HEK293 (cell line): Measurements from ENCODE around the gene CNOT11.

Source experiments
- CTCF ChIA-PET: fragments of 350-600 bp; formaldehyde crosslinking; extraction: SDS; loops from one replicate; lab custom pipeline; 2021; ENCODE audit warnings: antibody characterized with exemption; lab: Yijun Ruan, JAX
- POLR2A ChIA-PET: fragments of 300-600 bp; formaldehyde crosslinking; extraction: SDS; loops from one replicate; lab custom pipeline; 2020; ENCODE audit warnings: antibody characterized with exemption, inconsistent platforms; lab: Yijun Ruan, JAX
- H3K27ac ChIP-seq: fragments of 200-500 bp; sonication (Bioruptor generic); 2 replicates; pipeline ENCODE4 v1.5.1; 2014; ENCODE audit warnings: low read depth, low read length, control low read depth, inconsistent platforms; ENCODE audit errors: extremely low read depth
- H3K36me3 ChIP-seq, 2 experiments: fragments of 200-500 bp in 1 of 2; sonication (Bioruptor generic) in 1 of 2; 1 replicate in 1 of 2; 2 replicates in 1 of 2; pipeline ENCODE4 v1.5.1; 2014 to 2017; ENCODE audit warnings: inconsistent platforms in 2 of 2, low read length in 2 of 2; ENCODE audit not compliant: control insufficient read depth in 2 of 2, insufficient read depth in 1 of 2
- H3K4me1 ChIP-seq: fragments of 200-500 bp; sonication (Bioruptor generic); 2 replicates; pipeline ENCODE4 v1.5.1; 2014; ENCODE audit warnings: mild to moderate bottlenecking, low read length, inconsistent platforms; ENCODE audit not compliant: control insufficient read depth, insufficient read depth
- H3K4me3 ChIP-seq: 2 replicates; pipeline ENCODE4 v1.5.1; 2011; ENCODE audit warnings: low read depth, mild to moderate bottlenecking, control low read depth, low read length, moderate library complexity
- H3K9me3 ChIP-seq: fragments of 200-500 bp; sonication (Bioruptor generic); 2 replicates; pipeline ENCODE4 v1.5.1; 2014; ENCODE audit warnings: low read depth, low read length, inconsistent platforms; ENCODE audit not compliant: control insufficient read depth, insufficient read depth
- CTCF ChIP-seq: fragments of 450-650 bp; formaldehyde crosslinking; IDR thresholded peaks from 2 replicates; pipeline ENCODE4 v1.5.1; 2016; ENCODE audit warnings: missing biosample characterization, missing genetic modification characterization
- GLI4 ChIP-seq: fragments of 450-650 bp; formaldehyde crosslinking; IDR thresholded peaks from 2 replicates; pipeline ENCODE4 v1.5.1; 2016; ENCODE audit warnings: missing biosample characterization, missing genetic modification characterization
- SP2 ChIP-seq: fragments of 450-650 bp; formaldehyde crosslinking; IDR thresholded peaks from 2 replicates; pipeline ENCODE4 v1.5.1; 2016; ENCODE audit warnings: missing biosample characterization, missing genetic modification characterization
- YY2 ChIP-seq: fragments of 450-650 bp; formaldehyde crosslinking; IDR thresholded peaks from 2 replicates; pipeline ENCODE4 v1.5.1; 2016; ENCODE audit warnings: missing biosample characterization, missing genetic modification characterization
- ZBTB11 ChIP-seq: fragments of 450-650 bp; formaldehyde crosslinking; conservative IDR thresholded peaks from 2 replicates; pipeline ENCODE4 v1.5.1; 2016; ENCODE audit warnings: low read depth, missing biosample characterization, missing genetic modification characterization
- ZNF133 ChIP-seq: fragments of 450-650 bp; formaldehyde crosslinking; IDR thresholded peaks from 2 replicates; pipeline ENCODE4 v1.5.1; 2016; ENCODE audit warnings: missing biosample characterization, missing genetic modification characterization
- ZNF146 ChIP-seq: fragments of 450-650 bp; formaldehyde crosslinking; IDR thresholded peaks from 2 replicates; pipeline ENCODE4 v1.5.1; 2016; ENCODE audit warnings: missing biosample characterization, missing genetic modification characterization
- ZNF148 ChIP-seq: fragments of 450-650 bp; formaldehyde crosslinking; IDR thresholded peaks from 2 replicates; pipeline ENCODE4 v1.5.0; 2017; ENCODE audit warnings: missing biosample characterization, missing genetic modification characterization, borderline replicate concordance
- ZNF266 ChIP-seq: fragments of 450-650 bp; formaldehyde crosslinking; IDR thresholded peaks from 2 replicates; pipeline ENCODE4 v1.5.1; 2016; ENCODE audit warnings: missing biosample characterization, missing genetic modification characterization, low read depth
- ZNF302 ChIP-seq: fragments of 450-650 bp; formaldehyde crosslinking; IDR thresholded peaks from 2 replicates; pipeline ENCODE4 v1.5.1; 2016; ENCODE audit warnings: missing biosample characterization, missing genetic modification characterization, low read depth
- ZNF362 ChIP-seq: fragments of 450-650 bp; formaldehyde crosslinking; IDR thresholded peaks from 2 replicates; pipeline ENCODE4 v1.5.1; 2016; ENCODE audit warnings: missing biosample characterization, missing genetic modification characterization
- ZNF366 ChIP-seq: fragments of 450-650 bp; formaldehyde crosslinking; conservative IDR thresholded peaks from 2 replicates; pipeline ENCODE4 v1.5.1; 2016; ENCODE audit warnings: missing biosample characterization, missing genetic modification characterization
- ZNF433 ChIP-seq: fragments of 450-650 bp; formaldehyde crosslinking; IDR thresholded peaks from 2 replicates; pipeline ENCODE4 v1.5.1; 2016; ENCODE audit warnings: missing biosample characterization, missing genetic modification characterization, low read depth
- ZNF449 ChIP-seq: fragments of 450-650 bp; formaldehyde crosslinking; IDR thresholded peaks from 2 replicates; pipeline ENCODE4 v1.5.1; 2017; ENCODE audit warnings: missing biosample characterization, mild to moderate bottlenecking, missing genetic modification characterization, moderate library complexity
- ZNF513 ChIP-seq: fragments of 450-650 bp; IDR thresholded peaks from 2 replicates; pipeline ENCODE4 v1.5.1; 2018; ENCODE audit warnings: missing biosample characterization, missing genetic modification characterization
- ZNF518A ChIP-seq: fragments of 450-650 bp; formaldehyde crosslinking; conservative IDR thresholded peaks from 2 replicates; pipeline ENCODE4 v1.5.1; 2016; ENCODE audit warnings: low read depth, missing biosample characterization, missing genetic modification characterization
- ZNF530 ChIP-seq: fragments of 450-650 bp; formaldehyde crosslinking; IDR thresholded peaks from 2 replicates; pipeline ENCODE4 v1.5.1; 2016; ENCODE audit warnings: low read depth, missing biosample characterization, missing genetic modification characterization
- ZNF76 ChIP-seq: fragments of 450-650 bp; formaldehyde crosslinking; IDR thresholded peaks from 2 replicates; pipeline ENCODE4; 2016; ENCODE audit warnings: low read depth, missing biosample characterization, missing genetic modification characterization, borderline replicate concordance
- ZNF785 ChIP-seq: fragments of 450-650 bp; formaldehyde crosslinking; IDR thresholded peaks from 2 replicates; pipeline ENCODE4 v1.5.1; 2016; ENCODE audit warnings: missing biosample characterization, missing genetic modification characterization

Gene CNOT11

GRCh38 chr2:101249826-101250225, 2.9 kb upstream of the CNOT11 start:
- POLR2A ChIA-PET = no interaction called here
- CTCF ChIA-PET = interaction anchor here (4.1 kb wide), 1 partner anchor 9 kb away, joined by 24 read pairs; no protein-coding TSS in a partner anchor
- 0 out of 2 replicates have a peak, but pooled peaks cover 2% of the 10 kb centered on the region for H3K4me1 ChIP-seq
- peaks cover 0 to 2% of the 10 kb centered on the region in 2 experiments; a peak in 1 of 3 replicates for H3K36me3 ChIP-seq
- H3K9me3 ChIP-seq = no peaks in the 10 kb centered on the region
- H3K4me3 ChIP-seq = no peak overlapping the region
- H3K27ac ChIP-seq = no peak overlapping the region
- no peak for TF ChIP-seq SP2
- no peak for TF ChIP-seq GLI4
- no peak for TF ChIP-seq ZNF449 (tag by site-specific recombination)
- no peak for TF ChIP-seq CTCF (tag by site-specific recombination)
- no peak for TF ChIP-seq ZNF302 (tag by site-specific recombination)
- TF ChIP-seq ZBTB11 = no peak
- TF ChIP-seq ZNF76 (tag by site-specific recombination) = no peak
- TF ChIP-seq ZNF518A (tag by site-specific recombination) = no peak
- no peak for TF ChIP-seq ZNF530 (tag by site-specific recombination)
- no peak for TF ChIP-seq ZNF148 (tag by site-specific recombination)
- no peak for TF ChIP-seq ZNF133
- no peak for TF ChIP-seq ZNF362 (tag by site-specific recombination)
- TF ChIP-seq ZNF513 (tag by site-specific recombination) = no peak
- no peak for TF ChIP-seq YY2
- no peak for TF ChIP-seq ZNF146 (tag by site-specific recombination)
- no peak for TF ChIP-seq ZNF785
- no peak for TF ChIP-seq ZNF366 (tag by site-specific recombination)
- TF ChIP-seq ZNF433 = no peak
- no peak for TF ChIP-seq ZNF266
